SIG-M5 treated with dmso at 0.1 percent for 504 hours (cell line): ENCODE results near the gene PROZ.
A peak's percentile ranks its signal among the peaks of the same experiment; 100 is the strongest.

Experiments used
- DNase-seq: peaks from one replicate; lab custom pipeline; 2025; ENCODE audit not compliant: unreplicated experiment; lab: John Stamatoyannopoulos, UW

PROZ gene

GRCh38 chr13:113176280-113176679, 17.8 kb downstream of the PROZ start:
- DNase-seq = peak; percentile 15

GRCh38 chr13:113176822-113177221, 18.4 kb downstream of the PROZ start:
- no peak for DNase-seq

DNA sequence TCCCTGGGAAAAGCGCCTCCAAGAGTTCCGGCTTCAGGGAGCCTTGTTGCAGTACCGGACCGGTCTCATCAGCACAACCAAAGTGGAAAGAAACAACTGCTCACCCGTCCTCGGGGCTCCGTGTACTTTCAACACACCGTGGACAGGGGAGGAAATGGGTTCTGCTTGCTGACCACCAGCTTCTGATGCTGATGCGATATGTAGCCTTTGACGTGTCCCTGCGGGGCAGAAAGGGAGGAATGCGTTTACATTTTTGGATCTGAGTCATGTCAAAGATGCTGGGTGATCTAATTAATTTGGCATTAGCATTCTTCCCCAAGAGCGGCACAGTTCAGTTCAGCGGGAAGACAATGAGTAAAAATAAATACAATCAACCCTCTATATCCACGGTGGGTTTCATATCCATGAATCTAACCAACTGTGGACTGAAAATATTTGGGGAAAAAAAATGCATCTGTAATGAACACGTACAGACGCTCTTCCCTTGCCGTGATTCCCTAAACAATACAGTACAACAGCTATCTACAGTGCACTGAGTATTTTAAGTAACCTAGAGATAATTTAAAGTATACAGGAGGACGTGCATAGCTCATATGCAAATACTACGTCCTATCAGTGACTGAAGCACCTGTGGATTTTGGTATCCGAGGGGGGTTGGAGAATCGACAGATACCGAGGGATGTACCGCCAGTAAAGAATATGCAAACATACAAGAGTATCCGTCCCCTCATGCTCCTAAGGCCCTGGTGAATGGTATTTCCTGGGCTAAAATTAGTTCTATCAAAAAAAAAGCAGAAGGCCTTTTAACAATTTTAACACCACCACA, 19.8 kb downstream of the PROZ start:
- DNase-seq = no peak

DNA sequence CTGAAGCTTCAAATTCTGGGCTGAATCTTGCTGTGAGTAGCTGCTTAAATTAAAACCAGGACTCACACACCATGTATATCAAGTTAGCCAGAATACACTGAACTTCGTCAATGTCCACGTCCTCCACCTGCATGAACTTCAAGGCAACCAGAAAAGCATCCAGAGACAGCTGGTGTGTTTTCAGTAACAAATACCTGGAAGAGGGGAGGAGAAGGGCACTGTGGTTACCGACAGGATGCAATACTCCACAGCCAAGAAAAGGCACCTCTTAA, 20.4 kb downstream of the PROZ start:
- DNase-seq = no peak

DNA sequence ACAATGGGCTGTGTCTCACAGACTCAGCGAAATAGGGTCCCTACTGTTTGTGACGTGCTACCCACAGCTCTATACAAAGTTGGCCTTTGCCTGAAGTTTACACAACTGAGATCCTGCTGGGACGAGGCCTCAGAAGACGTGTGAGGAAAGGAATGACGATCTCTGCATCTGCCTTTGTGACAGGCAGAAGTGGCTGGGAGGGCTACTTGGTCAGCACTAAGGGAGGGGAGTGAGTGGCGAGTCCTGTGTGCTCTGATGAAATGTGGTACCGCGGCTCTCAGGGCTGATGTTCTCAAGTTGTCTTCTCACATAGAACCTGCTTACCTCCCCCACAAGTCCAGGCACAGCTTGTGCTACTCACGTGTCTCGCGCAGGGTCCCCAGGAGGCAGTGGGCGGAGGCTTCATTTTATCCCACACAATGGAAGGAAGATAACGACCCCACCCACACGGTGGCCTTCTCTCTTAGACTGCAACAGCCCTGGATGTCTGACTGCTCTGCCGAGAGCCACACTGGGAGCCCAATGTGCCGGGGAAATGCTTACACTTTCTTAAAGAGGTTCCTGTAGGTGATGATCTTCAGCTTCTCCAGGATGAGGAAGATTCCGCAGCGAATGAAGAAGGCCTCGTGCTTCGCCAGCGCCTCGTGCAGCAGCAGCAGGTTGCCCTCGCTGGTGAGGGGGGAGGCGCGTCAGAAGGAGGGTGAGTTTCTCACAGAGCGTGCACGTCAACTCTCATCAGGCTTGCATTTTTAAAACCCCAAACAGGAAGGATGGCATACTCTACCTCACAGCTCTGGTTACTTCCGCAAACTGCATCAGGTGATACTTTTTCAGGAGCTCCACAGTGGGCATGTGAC, 21.2 kb downstream of the PROZ start:
- no peak for DNase-seq

DNA sequence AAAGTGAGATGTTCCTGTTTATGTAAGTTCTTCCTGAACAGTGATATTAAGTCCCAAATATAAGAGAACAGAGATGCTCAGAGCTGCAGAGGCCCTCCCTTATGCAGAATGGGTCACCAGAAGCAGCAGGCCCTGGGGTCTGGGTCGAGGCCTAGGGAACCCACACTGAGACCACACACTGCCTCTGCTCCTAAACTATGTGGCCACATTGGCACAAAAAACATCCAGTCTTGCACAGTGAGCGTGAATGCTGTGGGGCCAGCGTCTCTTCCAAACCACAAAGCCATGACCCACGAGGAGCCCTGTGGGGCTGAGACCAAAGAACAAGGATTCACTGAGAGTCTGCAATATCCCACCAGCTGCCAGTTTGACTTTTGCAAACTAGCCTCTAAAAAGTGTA, 23.6 kb downstream of the PROZ start:
- DNase-seq = no peak

DNA sequence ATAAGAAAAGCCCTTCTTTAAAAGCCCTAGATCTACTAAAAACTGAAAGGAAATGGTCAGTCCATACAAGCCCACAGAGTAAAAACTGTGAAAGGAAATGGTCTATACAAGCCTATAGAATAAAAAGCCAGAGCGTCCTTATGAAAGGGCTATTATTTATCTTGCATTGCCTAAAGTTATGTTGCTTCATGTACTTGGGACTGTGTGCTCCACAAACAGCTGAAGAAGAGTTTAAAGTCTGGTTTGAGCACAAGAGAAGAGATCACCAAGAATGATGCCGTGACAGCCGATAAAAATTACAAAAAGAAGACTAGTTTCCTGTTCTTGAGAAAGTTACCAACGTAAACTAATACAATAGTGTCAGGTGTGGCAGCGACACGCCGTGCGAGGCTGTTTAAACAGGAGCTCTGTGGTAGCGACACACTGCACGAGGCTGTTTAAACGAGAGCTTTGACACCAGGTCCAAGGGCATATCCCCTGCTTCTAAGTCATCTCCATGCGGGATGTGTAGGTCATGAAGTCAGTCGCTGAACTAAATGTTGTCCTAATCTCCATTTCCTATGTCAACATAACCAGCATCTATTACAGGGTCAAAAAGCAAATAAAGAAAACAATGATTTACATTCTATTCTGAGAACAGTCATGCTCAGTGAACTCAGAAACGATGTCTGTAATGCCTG, 25.1 kb downstream of the PROZ start:
- no peak for DNase-seq

- no peak for DNase-seq
Observed at GRCh38 chr13:113184568-113185440, 26.4 kb downstream of the PROZ start.

GRCh38 chr13:113186061-113186900, 27.8 kb downstream of the PROZ start:
- DNase-seq = no peak

- DNase-seq = peak; percentile 55
Observed at GRCh38 chr13:113187263-113187669, 28.8 kb downstream of the PROZ start.

DNA sequence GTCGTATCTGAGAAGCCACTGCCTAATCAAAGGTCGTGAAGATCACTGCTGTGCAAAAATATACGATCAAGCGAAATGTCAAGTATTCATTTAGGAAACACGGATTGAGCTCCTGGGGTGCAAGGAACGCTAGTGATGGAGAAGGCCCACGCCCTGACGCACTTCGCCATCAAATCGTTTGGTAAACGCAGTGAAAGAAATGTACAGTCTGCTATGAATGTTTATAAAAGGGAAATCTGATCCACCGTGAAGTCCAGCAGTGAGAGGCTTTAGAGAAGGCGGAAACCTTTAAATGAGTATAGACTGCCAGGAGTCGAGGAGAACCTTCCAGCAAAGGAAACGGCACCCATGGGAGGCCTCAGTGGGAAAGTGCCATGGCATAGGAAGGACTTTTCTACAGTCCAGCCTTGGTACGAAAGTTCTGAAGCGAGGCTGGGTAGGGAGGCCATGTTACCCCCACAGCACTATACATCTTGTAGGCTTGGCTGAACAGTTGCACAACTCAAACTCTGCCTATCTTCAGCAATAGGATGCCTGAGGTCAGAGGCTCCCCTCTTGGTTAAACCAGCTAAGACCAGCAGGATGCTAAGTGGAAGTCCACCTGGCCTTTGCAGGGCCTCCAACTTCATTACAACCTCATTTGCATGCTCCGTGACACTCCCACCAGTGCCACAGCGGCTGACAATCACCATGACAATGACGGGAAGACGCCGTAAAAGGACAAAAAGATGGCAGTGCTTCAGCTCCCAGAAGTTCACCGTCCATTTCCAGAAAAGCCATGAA, 29.6 kb downstream of the PROZ start:
- DNase-seq = no peak

GRCh38 chr13:113190181-113190580, 31.7 kb downstream of the PROZ start:
- DNase-seq = no peak

DNA sequence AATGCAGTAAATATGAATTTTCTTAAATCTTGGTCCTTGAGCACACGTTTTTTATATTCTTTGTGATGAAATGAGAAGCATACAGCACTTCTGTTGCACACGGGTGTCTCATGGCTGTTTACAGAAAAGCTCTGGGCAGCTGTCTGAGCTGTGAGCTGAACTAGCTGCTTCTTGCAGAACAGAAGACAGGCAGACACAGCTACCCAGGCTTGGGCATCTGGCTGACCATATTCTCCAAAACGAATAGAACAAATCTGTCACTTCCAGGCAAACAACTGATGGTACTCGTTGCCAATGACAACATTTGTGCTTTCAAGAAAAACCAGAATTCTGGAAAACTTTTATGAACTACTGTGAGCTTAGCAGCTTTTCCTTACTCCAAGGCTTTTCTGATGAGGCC, 33.8 kb downstream of the PROZ start:
- DNase-seq = no peak

DNA sequence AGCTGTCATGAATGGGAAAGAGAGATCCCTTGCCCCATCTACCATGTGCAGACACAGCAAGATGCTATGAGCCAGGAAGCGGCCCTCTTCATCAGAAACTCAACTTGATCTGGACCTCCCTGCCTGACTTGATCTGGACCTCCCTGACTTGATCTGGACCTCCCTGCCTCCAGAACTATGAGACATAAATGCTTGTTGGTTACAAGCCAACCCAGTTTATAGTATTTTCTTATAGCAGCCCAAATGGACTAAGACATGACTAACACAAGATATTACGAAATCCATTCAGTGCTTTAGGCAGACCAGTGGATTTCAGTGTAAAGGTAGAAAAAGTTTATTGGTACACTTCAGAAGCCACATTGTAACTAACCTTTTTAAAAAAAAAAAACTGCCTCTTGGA, 34.5 kb downstream of the PROZ start:
- peak; percentile 45 for DNase-seq

DNA sequence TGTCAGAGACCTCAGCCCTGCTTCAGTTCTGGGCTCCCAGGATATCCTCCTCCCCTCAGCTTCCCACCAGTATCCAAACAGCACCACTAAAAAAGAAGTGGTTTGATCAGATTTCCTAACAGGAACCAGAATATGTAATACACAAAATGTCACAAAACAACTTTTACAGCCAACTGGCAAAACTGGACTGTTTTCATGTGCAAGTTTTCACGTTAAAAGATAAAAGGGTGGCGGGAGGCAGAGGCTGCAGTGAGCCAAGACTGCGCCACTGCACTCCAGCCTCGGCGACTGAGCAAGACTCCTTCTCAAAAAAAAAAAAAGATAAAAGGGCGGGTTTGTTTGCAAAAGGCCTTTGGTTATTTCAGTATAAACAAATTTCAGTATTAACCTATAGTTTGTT, 36.9 kb downstream of the PROZ start:
- no peak for DNase-seq

- no peak for DNase-seq
Observed at GRCh38 chr13:113196970-113197737, 38.7 kb downstream of the PROZ start.

DNA sequence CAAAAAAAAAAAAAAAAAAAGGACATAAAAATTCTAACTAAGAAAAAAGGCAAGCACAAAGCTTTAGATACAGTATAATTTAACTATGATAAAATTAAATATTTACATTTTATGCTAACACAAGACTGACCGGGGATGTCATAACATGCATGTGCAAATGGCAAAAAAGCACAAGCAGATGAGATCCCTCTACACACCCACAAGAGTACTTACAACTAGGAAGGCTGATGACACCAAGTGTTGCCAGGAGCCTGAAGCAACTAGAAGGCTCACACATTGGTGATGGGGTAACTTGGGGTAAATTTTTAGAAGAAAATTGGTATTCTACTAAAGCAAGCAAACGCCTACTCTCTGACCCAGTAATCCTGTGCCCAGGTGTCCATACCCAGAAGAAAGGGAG, 43.4 kb downstream of the PROZ start:
- DNase-seq = no peak

DNA sequence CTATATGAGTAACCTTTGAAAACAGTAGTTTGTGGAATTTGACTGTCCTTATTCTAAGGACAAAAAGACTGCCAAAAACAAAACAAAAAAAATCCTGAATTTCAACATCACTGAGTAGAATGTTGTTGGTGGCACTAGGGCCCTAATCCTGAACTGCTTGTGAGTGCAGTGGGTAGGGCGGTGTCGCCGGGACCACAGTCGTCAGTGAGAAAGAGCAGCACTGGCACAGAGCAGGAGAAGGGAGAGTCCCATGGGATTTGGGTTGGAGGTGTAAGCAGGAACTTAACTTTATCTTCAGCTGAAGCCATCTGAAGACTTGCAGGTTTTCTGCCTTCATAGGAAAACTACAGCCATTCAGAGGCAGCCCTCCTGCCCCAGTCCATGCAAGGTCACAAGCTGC, 44.5 kb downstream of the PROZ start:
- DNase-seq = no peak
